Upper lobe of right lung (tissue), 1 donor: ENCODE data around the gene ADCY6. TPM values are rescaled to one million over a fixed set of nuclear protein-coding genes. Genes with fewer than 3 reads are reported as not detected.

Source experiments
- ATAC-seq: fragments of 200-7000 bp; cut with Tn5 transposase; one replicate; pipeline ENCODE4 v1.9.1; 2020; ENCODE audit warnings: mild to moderate bottlenecking, moderate library complexity
- DNase-seq: peaks from one replicate; pipeline ENCODE4 v3.0.0-alpha.2; 2020
- H3K27ac ChIP-seq: fragments of 200-600 bp; one replicate; pipeline ENCODE4 v1.8.0; 2022
- H3K27me3 ChIP-seq: fragments of 200-600 bp; one replicate; pipeline ENCODE4 v1.8.0; 2022; ENCODE audit warnings: mild to moderate bottlenecking
- H3K36me3 ChIP-seq: fragments of 200-600 bp; one replicate; pipeline ENCODE4 v1.8.0; 2022
- H3K4me1 ChIP-seq: fragments of 200-600 bp; one replicate; pipeline ENCODE4 v1.8.0; 2022
- H3K4me3 ChIP-seq: fragments of 200-600 bp; one replicate; pipeline ENCODE4 v1.8.0; 2022; ENCODE audit warnings: mild to moderate bottlenecking
- H3K9me3 ChIP-seq: fragments of 200-600 bp; one replicate; pipeline ENCODE4 v1.8.0; 2022
- intact Hi-C: fragments of 100-400 bp; cut with DNase I; formaldehyde crosslinking; loops from one replicate; pipeline ENCODE4 v1.11.0; 2022
- total RNA-seq: library from RNA; stranded (reverse); fragmentation: NEBNext Ultra II Directional; extraction: Animal tissue kit (Norgen Biotek cat#: 25700); gene quantifications from one replicate; pipeline ENCODE4 v1.2.1, GENCODE V29; 2021
- TF ChIP-seq, protein P1 (sequence below): fragments of 200-600 bp; IDR thresholded peaks from one replicate; pipeline ENCODE4 v1.8.0; 2022; ENCODE audit warnings: antibody characterized with exemption
- donor health status: DM: no; HTN: yes; CAD: no; lungs with severe emphysema.

ADCY6 gene
- total RNA-seq, 1 donor from 2014 or later = 42.9 TPM

DNA sequence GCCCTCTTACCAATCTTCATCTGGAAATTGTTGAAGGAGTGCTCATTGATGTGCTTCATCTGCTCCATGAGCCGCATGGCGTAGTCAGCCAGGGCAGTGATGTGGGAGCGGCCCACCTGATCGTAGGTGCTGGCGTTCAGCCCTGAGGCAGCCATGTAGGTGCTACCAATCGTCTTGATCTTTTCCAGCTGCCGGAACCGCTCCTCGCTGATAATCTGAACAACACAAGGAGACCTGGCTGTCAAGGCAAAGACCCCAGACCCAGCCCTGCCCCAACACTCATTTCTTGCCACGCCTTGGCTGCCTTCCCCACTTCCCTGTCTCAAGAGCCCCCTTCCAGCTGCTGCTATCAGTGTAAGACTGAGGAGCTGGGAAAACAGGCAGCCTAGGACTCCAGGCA, 18.1 kb downstream of the ADCY6 start:
- Histone ChIP-seq H3K27me3 (no peaks in the 10 kb centered on the region), H3K36me3 (peaks cover 66% of the 10 kb centered on the region), H3K9me3 (no peaks in the 10 kb centered on the region), H3K27ac (no peak overlapping the region), H3K4me1 (peaks cover 16% of the 10 kb centered on the region), H3K4me3 (no peak overlapping the region)
- TF ChIP-seq, protein P1, sequence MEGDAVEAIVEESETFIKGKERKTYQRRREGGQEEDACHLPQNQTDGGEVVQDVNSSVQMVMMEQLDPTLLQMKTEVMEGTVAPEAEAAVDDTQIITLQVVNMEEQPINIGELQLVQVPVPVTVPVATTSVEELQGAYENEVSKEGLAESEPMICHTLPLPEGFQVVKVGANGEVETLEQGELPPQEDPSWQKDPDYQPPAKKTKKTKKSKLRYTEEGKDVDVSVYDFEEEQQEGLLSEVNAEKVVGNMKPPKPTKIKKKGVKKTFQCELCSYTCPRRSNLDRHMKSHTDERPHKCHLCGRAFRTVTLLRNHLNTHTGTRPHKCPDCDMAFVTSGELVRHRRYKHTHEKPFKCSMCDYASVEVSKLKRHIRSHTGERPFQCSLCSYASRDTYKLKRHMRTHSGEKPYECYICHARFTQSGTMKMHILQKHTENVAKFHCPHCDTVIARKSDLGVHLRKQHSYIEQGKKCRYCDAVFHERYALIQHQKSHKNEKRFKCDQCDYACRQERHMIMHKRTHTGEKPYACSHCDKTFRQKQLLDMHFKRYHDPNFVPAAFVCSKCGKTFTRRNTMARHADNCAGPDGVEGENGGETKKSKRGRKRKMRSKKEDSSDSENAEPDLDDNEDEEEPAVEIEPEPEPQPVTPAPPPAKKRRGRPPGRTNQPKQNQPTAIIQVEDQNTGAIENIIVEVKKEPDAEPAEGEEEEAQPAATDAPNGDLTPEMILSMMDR = no peak
- no peak for DNase-seq
- ATAC-seq = no peak
- intact Hi-C loops = no loop called here

DNA sequence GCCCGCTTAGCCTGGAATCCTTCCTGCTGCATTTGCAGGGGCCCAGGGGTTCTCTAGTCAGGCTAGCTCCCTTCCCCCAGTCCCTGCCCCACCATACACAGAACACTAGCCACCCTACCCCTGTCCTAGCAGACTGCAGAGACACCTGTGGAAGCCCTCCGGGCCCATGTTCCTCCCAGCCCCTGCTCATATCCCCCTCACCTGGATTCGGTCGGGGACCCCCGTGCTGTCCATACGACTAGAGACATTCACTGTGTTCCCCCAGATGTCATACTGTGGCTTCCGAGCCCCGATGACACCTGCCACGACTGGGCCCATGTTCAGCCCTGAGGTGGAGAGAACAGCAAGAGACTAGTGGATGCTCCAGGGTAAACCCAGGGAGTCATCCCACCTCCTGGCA, 20.2 kb downstream of the ADCY6 start:
- H3K4me1 ChIP-seq = peaks cover 22% of the 10 kb centered on the region
- TF ChIP-seq, protein P1 = no peak
- H3K27me3 ChIP-seq = no peaks in the 10 kb centered on the region
- ATAC-seq (no peak), DNase-seq (no peak)
- no peak overlapping the region for H3K27ac ChIP-seq
- H3K36me3 ChIP-seq = peaks cover 46% of the 10 kb centered on the region
- no peaks in the 10 kb centered on the region for H3K9me3 ChIP-seq
- intact Hi-C loops = no loop called here
- no peak overlapping the region for H3K4me3 ChIP-seq

DNA sequence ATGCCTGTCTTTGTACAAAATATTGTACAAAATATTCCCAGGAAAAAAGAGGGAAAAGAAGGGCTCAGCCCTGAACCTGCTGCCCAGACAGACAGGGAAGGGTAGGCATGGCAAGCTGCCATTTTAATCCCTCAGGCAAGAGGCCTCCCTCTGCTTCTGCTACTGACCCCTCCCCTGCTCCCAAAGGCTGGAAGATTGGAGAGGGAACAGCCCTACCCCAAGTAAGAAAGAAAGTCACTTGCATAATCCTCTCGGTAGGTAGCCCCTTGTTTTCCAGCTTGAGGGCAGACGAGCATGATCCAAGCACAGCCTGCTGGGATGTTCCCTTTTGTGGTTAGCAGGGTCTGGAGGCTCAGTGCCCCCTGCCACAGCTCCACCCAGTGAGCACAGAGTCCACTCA, 20.7 kb downstream of the ADCY6 start:
- H3K4me3 ChIP-seq = no peak overlapping the region
- no peak overlapping the region for H3K27ac ChIP-seq
- DNase-seq (no peak), ATAC-seq (no peak)
- H3K36me3 ChIP-seq = peaks cover 45% of the 10 kb centered on the region
- TF ChIP-seq, protein P1 = no peak
- H3K27me3 ChIP-seq = no peaks in the 10 kb centered on the region
- no peaks in the 10 kb centered on the region for H3K9me3 ChIP-seq
- intact Hi-C loops = no loop called here
- peaks cover 22% of the 10 kb centered on the region for H3K4me1 ChIP-seq

DNA sequence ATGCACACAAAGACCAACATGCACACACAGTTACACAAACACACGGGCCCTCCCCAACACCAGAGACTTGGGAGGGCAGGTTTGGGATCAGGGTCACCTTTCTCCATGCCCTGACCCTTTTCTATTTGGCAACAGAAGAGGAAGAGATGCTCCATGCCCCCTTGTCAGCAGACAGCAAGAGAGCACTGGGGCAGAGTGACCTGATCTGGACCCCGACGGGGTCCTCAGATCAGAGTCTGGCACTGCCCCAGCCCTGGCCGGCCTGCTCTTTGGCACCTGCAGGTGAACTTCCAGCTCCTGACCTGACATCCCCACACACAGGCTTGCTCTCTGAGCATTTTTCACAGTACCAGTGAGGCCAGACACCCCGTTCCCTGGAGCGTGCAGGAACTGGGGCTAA, 21.4 kb downstream of the ADCY6 start:
- peaks cover 22% of the 10 kb centered on the region for H3K4me1 ChIP-seq
- intact Hi-C loops = no loop called here
- DNase-seq (no peak), ATAC-seq (no peak)
- H3K27ac ChIP-seq = no peak overlapping the region
- H3K9me3 ChIP-seq = no peaks in the 10 kb centered on the region
- TF ChIP-seq, protein P1 = no peak
- H3K36me3 ChIP-seq = peaks cover 40% of the 10 kb centered on the region
- no peak overlapping the region for H3K4me3 ChIP-seq
- H3K27me3 ChIP-seq = no peaks in the 10 kb centered on the region

DNA sequence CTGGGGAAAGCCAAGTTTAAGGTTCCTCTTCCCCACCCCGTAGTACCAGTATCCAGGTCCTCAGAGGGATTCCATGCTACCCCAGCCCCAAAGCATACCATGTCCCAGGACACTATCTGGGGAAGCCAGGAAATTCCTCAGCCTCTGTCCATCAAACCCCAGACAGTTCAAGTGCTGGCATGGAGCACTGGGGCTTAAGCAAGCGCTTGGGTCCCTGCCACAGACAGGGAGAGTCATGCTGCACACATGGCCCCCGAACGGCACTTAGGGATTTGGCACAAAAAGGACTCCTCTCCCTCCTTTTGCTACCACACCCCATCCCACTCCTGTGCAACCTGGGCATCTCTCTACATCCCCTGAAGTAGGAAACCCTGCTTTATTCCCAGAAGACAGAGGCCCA, 21.8 kb downstream of the ADCY6 start:
- H3K4me3 ChIP-seq = no peak overlapping the region
- no peaks in the 10 kb centered on the region for H3K27me3 ChIP-seq
- H3K9me3 ChIP-seq = no peaks in the 10 kb centered on the region
- intact Hi-C loops = no loop called here
- DNase-seq = no peak
- no peak overlapping the region for H3K27ac ChIP-seq
- H3K36me3 ChIP-seq = peaks cover 35% of the 10 kb centered on the region
- H3K4me1 ChIP-seq = peaks cover 22% of the 10 kb centered on the region
- ATAC-seq = peak; percentile 7
- TF ChIP-seq, protein P1 = no peak

DNA sequence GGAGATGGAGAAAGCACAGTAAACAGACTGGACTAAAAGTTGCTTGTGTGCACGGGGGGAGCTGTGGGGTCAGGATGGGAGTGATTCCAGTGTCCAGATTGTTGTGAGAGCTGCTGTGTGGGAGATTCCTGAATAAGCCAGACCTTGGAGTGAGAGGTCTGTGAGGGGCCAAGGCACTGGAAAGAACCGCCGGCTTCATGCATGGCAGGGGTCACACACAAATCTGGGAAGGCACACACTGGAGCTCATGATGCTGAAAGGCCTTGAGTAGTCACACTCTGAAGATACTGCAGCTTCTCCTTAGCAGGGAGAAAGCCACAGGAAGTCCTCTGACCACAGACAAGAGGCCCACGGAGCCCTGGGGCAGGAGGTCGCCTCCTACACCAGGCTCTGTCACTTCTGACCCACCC, 23.1 kb downstream of the ADCY6 start:
- Histone ChIP-seq H3K4me1 (peaks cover 22% of the 10 kb centered on the region), H3K4me3 (no peak overlapping the region), H3K9me3 (no peaks in the 10 kb centered on the region), H3K27ac (no peak overlapping the region), H3K27me3 (no peaks in the 10 kb centered on the region), H3K36me3 (peaks cover 22% of the 10 kb centered on the region)
- DNase-seq (no peak), ATAC-seq (peak; percentile 88)
- intact Hi-C loops = no loop called here
- TF ChIP-seq, protein P1 = no peak
